Measurements from ENCODE around the gene PPEF1. TPM values are rescaled to one million over a fixed set of nuclear protein-coding genes. Genes with fewer than 3 reads are reported as not detected.

The PPEF1 gene
- total RNA-seq, 1 donor from 2014 or later = not detected

GRCh38 chrX:18701621-18702361 lies 5.7 kb upstream of the PPEF1 start:
- TF ChIP-seq, protein P1, sequence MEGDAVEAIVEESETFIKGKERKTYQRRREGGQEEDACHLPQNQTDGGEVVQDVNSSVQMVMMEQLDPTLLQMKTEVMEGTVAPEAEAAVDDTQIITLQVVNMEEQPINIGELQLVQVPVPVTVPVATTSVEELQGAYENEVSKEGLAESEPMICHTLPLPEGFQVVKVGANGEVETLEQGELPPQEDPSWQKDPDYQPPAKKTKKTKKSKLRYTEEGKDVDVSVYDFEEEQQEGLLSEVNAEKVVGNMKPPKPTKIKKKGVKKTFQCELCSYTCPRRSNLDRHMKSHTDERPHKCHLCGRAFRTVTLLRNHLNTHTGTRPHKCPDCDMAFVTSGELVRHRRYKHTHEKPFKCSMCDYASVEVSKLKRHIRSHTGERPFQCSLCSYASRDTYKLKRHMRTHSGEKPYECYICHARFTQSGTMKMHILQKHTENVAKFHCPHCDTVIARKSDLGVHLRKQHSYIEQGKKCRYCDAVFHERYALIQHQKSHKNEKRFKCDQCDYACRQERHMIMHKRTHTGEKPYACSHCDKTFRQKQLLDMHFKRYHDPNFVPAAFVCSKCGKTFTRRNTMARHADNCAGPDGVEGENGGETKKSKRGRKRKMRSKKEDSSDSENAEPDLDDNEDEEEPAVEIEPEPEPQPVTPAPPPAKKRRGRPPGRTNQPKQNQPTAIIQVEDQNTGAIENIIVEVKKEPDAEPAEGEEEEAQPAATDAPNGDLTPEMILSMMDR (IDR thresholded peaks at IDR 0.05; ENCODE audit: insufficient read depth, low read depth, low read length) = no peak
- no peak for TF ChIP-seq EZH2 (IDR thresholded peaks at IDR 0.05; ENCODE audit: insufficient read depth, low read length)
- Histone ChIP-seq H4K20me1 (ENCODE audit: insufficient read depth, low read length) (no peaks in the 10 kb centered on the region), H3K27ac (ENCODE audit: low read depth, low read length) (no peak overlapping the region), H3K27me3 (ENCODE audit: insufficient read depth, low read length) (no peaks in the 10 kb centered on the region), H3K79me2 (ENCODE audit: insufficient read depth, low read length) (no peaks in the 10 kb centered on the region), H3K9ac (ENCODE audit: low read length) (no peak overlapping the region), H3K36me3 (ENCODE audit: insufficient read depth, low read length) (no peaks in the 10 kb centered on the region), H3K4me2 (ENCODE audit: low read length) (peak overlapping the region; percentile 30), H3K9me3 (ENCODE audit: insufficient read depth, low read depth, low read length) (no peaks in the 10 kb centered on the region), H3K4me3 (ENCODE audit: insufficient read depth, low read depth, low read length) (no peak overlapping the region), H2AFZ (ENCODE audit: low read depth, low read length) (no peak overlapping the region), H3K4me1 (ENCODE audit: insufficient read depth, low read length) (peaks cover 3% of the 10 kb centered on the region)
- peaks cover 1% of the 10 kb centered on the region for H3K4me1 Mint-ChIP-seq (ENCODE audit: low read depth, unreplicated experiment)
- peak; percentile 18 for DNase-seq (ENCODE audit: low read depth)
- no peaks in the 10 kb centered on the region for H3K9me3 Mint-ChIP-seq (ENCODE audit: unreplicated experiment)
- no peaks in the 10 kb centered on the region for H3K36me3 Mint-ChIP-seq (ENCODE audit: low read depth, unreplicated experiment)
- H3K4me3 Mint-ChIP-seq (ENCODE audit: unreplicated experiment) = no peak overlapping the region
- no peak for FAIRE-seq
- H3K27me3 Mint-ChIP-seq (ENCODE audit: low read depth, unreplicated experiment) = no peaks in the 10 kb centered on the region
- no peak overlapping the region for H3K27ac Mint-ChIP-seq (ENCODE audit: unreplicated experiment)

DNA sequence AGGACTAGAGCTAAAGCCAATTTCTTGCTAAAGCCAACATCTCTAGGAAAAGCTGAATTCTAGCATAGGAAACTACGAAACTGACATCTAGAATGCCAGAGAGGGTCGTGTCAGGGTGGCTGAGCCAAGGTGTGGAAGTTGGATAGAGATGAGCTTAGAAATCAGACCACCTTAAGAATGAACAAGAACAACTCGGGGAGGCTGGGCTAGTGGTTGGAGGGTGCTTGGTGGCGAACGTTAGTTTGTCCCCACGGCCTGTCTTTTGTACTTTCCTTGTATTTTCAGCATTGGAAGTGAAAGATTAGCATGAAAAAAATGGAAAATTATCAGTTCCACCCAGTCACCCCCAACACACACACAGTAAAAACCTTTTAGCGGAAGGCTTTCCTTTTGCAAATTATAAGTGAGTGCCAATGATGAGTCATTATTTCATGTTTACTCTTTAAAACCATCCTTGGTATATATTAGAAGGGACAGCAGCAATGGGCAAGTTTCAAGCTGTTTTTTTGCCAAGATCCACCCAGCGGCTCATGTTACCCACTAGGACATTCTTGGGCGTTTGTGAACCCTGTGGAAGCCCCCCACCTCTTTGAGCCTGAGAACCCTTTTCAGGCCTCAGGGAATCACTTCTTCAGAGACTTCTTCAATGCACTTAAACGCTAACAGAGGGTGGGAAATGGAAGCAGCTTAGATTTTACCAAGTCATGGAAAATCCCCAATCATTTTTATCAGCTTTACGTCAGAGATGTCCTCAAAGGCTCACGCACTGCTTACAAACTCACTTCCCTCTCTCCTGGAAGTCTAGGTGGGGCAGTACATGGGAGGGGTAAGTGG lies 4.9 kb upstream of the PPEF1 start:
- no peaks in the 10 kb centered on the region for H3K27me3 ChIP-seq (ENCODE audit: insufficient read depth, low read length)
- H3K4me3 ChIP-seq (ENCODE audit: insufficient read depth, low read depth, low read length) = no peak overlapping the region
- no peak overlapping the region for H3K4me3 Mint-ChIP-seq (ENCODE audit: unreplicated experiment)
- peaks cover 3% of the 10 kb centered on the region for H3K4me1 ChIP-seq (ENCODE audit: insufficient read depth, low read length)
- DNase-seq (ENCODE audit: low read depth) (peak; percentile 36), FAIRE-seq (no peak)
- H3K4me2 ChIP-seq (ENCODE audit: low read length) = peak overlapping the region; percentile 32
- no peak overlapping the region for H3K27ac ChIP-seq (ENCODE audit: low read depth, low read length)
- no peaks in the 10 kb centered on the region for H4K20me1 ChIP-seq (ENCODE audit: insufficient read depth, low read length)
- no peaks in the 10 kb centered on the region for H3K79me2 ChIP-seq (ENCODE audit: insufficient read depth, low read length)
- H3K27ac Mint-ChIP-seq (ENCODE audit: unreplicated experiment) = no peak overlapping the region
- no peak overlapping the region for H2AFZ ChIP-seq (ENCODE audit: low read depth, low read length)
- no peak overlapping the region for H3K9ac ChIP-seq (ENCODE audit: low read length)
- H3K9me3 ChIP-seq (ENCODE audit: insufficient read depth, low read depth, low read length) = no peaks in the 10 kb centered on the region
- peaks cover 1% of the 10 kb centered on the region for H3K4me1 Mint-ChIP-seq (ENCODE audit: low read depth, unreplicated experiment)
- no peaks in the 10 kb centered on the region for H3K9me3 Mint-ChIP-seq (ENCODE audit: unreplicated experiment)
- no peaks in the 10 kb centered on the region for H3K27me3 Mint-ChIP-seq (ENCODE audit: low read depth, unreplicated experiment)
- no peaks in the 10 kb centered on the region for H3K36me3 Mint-ChIP-seq (ENCODE audit: low read depth, unreplicated experiment)
- TF ChIP-seq EZH2 (IDR thresholded peaks at IDR 0.05; ENCODE audit: insufficient read depth, low read length) = no peak
- TF ChIP-seq, protein P1 (IDR thresholded peaks at IDR 0.05; ENCODE audit: insufficient read depth, low read depth, low read length) = no peak
- no peaks in the 10 kb centered on the region for H3K36me3 ChIP-seq (ENCODE audit: insufficient read depth, low read length)
